ENCODE data around the gene IL18BP. TPM values are rescaled to one million over a fixed set of nuclear protein-coding genes. Genes with fewer than 3 reads are reported as not detected.

The IL18BP gene
- total and polyA plus RNA-seq, 9 of the 15 experiments (the other 6 are each of a cell fraction or from before 2014, with no cell fraction given): 0.34 to 9.4 (median 3.2) TPM

DNA sequence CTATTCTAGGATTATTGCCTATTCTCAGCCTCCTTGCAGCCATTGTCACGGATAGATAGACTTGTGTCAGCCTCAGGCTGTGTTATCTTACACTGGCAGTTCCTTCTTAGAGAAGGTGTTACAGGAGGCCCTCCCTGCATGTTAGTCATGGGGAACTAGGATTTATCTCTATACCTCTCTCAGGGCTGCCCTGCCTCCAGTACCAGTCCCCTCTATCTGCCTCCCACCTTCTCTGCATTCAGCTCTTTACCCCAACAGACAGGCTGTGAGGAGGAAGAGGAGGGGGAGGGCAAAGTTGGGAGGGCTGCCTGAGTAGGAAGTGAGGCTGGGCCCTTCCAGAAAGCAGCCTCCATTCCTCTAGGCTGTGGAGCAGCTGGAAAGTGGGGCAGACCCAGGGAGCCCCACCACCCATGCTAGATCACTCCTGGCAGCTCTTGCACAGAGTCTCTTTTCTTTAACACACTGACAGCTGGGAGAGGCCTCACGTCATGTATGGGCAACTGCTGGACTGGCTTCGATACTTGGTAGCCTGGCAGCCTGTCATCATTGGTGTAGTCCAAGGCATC is 2.9 kb upstream of the IL18BP start (continued):
- TF ChIP-seq, protein P1, sequence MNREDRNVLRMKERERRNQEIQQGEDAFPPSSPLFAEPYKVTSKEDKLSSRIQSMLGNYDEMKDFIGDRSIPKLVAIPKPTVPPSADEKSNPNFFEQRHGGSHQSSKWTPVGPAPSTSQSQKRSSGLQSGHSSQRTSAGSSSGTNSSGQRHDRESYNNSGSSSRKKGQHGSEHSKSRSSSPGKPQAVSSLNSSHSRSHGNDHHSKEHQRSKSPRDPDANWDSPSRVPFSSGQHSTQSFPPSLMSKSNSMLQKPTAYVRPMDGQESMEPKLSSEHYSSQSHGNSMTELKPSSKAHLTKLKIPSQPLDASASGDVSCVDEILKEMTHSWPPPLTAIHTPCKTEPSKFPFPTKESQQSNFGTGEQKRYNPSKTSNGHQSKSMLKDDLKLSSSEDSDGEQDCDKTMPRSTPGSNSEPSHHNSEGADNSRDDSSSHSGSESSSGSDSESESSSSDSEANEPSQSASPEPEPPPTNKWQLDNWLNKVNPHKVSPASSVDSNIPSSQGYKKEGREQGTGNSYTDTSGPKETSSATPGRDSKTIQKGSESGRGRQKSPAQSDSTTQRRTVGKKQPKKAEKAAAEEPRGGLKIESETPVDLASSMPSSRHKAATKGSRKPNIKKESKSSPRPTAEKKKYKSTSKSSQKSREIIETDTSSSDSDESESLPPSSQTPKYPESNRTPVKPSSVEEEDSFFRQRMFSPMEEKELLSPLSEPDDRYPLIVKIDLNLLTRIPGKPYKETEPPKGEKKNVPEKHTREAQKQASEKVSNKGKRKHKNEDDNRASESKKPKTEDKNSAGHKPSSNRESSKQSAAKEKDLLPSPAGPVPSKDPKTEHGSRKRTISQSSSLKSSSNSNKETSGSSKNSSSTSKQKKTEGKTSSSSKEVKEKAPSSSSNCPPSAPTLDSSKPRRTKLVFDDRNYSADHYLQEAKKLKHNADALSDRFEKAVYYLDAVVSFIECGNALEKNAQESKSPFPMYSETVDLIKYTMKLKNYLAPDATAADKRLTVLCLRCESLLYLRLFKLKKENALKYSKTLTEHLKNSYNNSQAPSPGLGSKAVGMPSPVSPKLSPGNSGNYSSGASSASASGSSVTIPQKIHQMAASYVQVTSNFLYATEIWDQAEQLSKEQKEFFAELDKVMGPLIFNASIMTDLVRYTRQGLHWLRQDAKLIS (CRISPR knock-in tag; IDR thresholded peaks at IDR 0.05): no peak
- TF ChIP-seq, protein P2, sequence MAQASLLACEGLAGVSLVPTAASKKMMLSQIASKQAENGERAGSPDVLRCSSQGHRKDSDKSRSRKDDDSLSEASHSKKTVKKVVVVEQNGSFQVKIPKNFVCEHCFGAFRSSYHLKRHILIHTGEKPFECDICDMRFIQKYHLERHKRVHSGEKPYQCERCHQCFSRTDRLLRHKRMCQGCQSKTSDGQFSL (CRISPR knock-in tag; IDR thresholded peaks at IDR 0.05): no peak
- TF ChIP-seq, protein P2 (tag; IDR thresholded peaks at IDR 0.05): no peak
- TF ChIP-seq KLF1 (tag; IDR thresholded peaks at IDR 0.05) (no peak), MCM5 (IDR thresholded peaks at IDR 0.05; ENCODE audit: low read depth) (no peak), STAG1 (CRISPR knock-in tag; IDR thresholded peaks at IDR 0.05; ENCODE audit: borderline replicate concordance) (no peak), ESRRA (IDR thresholded peaks at IDR 0.05; ENCODE audit: borderline replicate concordance, low read depth) (no peak), ZNF408 (CRISPR knock-in tag; IDR thresholded peaks at IDR 0.05; ENCODE audit: low read depth) (no peak), ZNF507 (tag; conservative IDR thresholded peaks at IDR 0.05) (no peak), TAF7 (tag; IDR thresholded peaks at IDR 0.05) (no peak), TRIM24 (IDR thresholded peaks at IDR 0.05) (peak; percentile 90 to 93), NR4A1 (CRISPR knock-in tag; IDR thresholded peaks at IDR 0.05) (no peak), NR4A1 (tag; IDR thresholded peaks at IDR 0.05) (no peak), CBFA2T2 (conservative IDR thresholded peaks at IDR 0.05) (peak; percentile 97), ZNF212 (CRISPR knock-in tag; IDR thresholded peaks at IDR 0.05) (no peak), SMAD4 (CRISPR knock-in tag; conservative IDR thresholded peaks at IDR 0.05) (peak; percentile 78), PURB (CRISPR knock-in tag; IDR thresholded peaks at IDR 0.05; ENCODE audit: low read depth) (no peak), U2AF2 (optimal IDR thresholded peaks at IDR 0.05; ENCODE audit: low read depth, low read length) (no peak)
- TF ChIP-seq, protein P3, sequence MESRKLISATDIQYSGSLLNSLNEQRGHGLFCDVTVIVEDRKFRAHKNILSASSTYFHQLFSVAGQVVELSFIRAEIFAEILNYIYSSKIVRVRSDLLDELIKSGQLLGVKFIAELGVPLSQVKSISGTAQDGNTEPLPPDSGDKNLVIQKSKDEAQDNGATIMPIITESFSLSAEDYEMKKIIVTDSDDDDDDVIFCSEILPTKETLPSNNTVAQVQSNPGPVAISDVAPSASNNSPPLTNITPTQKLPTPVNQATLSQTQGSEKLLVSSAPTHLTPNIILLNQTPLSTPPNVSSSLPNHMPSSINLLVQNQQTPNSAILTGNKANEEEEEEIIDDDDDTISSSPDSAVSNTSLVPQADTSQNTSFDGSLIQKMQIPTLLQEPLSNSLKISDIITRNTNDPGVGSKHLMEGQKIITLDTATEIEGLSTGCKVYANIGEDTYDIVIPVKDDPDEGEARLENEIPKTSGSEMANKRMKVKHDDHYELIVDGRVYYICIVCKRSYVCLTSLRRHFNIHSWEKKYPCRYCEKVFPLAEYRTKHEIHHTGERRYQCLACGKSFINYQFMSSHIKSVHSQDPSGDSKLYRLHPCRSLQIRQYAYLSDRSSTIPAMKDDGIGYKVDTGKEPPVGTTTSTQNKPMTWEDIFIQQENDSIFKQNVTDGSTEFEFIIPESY (CRISPR knock-in tag; IDR thresholded peaks at IDR 0.05): no peak
- TF ChIP-seq, protein P4, sequence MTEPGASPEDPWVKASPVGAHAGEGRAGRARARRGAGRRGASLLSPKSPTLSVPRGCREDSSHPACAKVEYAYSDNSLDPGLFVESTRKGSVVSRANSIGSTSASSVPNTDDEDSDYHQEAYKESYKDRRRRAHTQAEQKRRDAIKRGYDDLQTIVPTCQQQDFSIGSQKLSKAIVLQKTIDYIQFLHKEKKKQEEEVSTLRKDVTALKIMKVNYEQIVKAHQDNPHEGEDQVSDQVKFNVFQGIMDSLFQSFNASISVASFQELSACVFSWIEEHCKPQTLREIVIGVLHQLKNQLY (CRISPR knock-in tag; conservative IDR thresholded peaks at IDR 0.05): no peak
